ACHN (cell line): ENCODE results near the gene PPP1R1B.

Experiments
- DNase-seq: peaks from one replicate; pipeline ENCODE4 v3.0.0-alpha.2; 2015
- in situ Hi-C: cut with HindIII; loops from 2 replicates; pipeline ENCODE4 v1.10.0; 2017; ENCODE audit warnings: low sequenced_read_pairs, low pct_ligation_motif_present, low pct_unique_long_range_greater_than_20kb

PPP1R1B gene

GRCh38 chr17:39611401-39612112 is 15.2 kb upstream of the PPP1R1B start:
- no peak for DNase-seq
- in situ Hi-C loops = no loop called here

- DNase-seq = no peak
- in situ Hi-C loops = no loop called here
These were observed 14.4 kb upstream of the PPP1R1B start for GRCh38 chr17:39612291-39612894.

- in situ Hi-C loops = no loop called here
- no peak for DNase-seq
These were observed 13.8 kb upstream of the PPP1R1B start for GRCh38 chr17:39612935-39613464.

DNA sequence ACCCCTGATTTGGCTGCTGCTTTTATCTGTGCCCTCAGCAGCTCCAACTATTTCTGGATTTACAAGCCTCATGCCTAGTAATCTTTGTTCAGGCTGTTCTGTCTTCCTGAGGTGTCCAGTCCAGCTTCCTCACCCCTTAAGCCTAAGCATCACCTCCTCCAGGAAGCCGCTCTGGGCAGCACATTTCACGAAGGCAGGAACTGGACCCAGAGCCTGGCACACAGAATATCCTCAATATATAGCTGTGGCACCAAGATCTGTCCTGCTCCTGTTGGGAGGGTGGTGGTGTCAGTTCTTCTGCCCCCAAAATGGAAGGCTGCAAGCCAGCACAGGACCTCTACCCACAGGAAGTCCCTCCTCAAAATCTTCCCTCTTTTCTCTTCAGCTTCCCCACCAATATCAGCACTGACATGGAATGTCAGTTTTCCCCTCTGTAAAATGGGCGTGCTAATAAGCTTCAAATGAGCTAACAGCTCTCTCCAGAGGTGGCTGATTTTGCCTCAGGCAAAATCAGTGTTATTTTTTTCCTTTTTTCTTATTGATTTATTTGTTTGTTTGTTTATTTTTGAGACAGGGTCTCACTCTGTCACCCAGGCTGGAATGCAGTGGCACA is 12.1 kb upstream of the PPP1R1B start:
- DNase-seq = no peak
- in situ Hi-C loops = no loop called here

DNA sequence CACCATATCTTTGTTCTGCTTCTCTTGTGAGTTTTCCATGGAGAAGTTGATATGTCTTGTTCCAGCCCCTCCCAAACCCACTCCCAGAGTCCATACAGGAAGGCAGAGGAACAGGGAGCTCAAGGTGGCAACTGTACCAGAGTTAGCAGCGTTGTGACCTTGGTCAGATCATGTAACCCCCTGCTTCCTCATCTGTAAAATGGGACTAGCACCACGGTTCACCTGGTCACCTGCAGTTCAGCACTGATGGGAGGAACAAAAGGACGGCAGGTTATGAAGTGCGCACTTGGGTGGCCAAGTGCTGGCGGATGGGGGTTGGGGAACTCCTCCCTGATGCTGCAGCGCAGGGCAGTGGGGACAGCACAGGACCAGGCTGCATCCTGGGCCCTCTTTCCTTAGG is 11.3 kb upstream of the PPP1R1B start:
- in situ Hi-C loops = no loop called here
- DNase-seq = no peak

DNA sequence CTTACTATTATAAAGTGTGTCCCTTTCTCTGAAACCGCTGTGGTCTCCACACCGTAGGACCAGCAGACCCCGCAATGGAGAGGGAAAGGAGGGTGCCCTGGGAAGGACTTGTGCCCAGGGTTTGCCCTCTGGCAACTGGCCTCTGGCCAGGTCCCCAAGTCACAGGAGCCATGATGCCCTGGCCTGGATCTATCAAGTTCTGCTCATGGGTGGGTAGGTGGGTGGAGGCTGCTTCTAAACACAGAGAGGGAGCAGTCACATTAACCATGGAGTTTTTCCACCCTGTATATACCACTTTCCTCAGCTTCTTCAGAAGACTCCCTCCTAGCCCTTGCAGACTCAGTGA is 9.7 kb upstream of the PPP1R1B start:
- in situ Hi-C loops = no loop called here
- DNase-seq = no peak

GRCh38 chr17:39617446-39618245 is 9.1 kb upstream of the PPP1R1B start:
- in situ Hi-C loops = no loop called here
- DNase-seq = peak; percentile 78

- in situ Hi-C loops = no loop called here
- DNase-seq = peak; percentile 14
These were observed 8.4 kb upstream of the PPP1R1B start for GRCh38 chr17:39618246-39618913.

DNA sequence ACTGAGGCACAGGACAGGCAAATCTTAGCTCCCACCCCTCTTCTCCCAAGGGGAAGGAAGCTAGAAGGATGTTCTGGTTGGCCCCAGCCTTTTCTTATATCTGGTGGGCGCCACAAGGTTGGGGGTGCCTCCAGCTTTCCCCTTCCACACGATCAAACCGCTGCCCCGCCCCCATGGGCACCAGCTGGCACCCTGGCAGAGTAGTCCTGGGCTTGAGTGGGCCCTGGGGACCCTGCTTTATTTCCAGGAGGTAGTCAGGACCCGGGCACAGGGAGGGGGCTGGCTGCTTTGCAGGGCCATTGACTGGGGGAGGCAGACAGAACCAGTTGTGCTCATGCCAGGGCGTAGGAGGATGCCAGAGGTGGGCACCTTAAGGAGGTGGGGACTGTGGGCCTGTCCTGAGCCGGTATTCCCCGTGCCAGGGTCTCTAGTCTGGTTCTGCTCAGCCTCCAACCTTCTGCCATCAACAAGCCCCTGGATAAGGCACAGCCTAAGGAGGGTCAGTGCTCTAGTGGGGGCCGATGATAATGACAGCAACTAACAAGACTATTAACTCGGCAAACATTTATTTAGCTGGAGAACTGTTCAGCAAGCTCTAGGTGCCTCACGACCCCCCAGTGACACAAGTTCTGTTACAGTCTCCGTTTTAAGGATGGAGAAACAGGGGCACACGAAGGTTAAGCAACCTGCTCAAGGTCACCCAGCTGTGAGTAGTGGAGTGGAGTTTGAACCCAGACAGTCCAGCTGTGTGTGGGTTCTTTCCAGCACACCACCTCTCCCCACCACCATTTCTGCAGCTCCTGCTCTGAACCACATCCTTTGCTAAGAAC is 7.6 kb upstream of the PPP1R1B start:
- DNase-seq = no peak
- in situ Hi-C loops = no loop called here

- in situ Hi-C loops = no loop called here
- DNase-seq = no peak
These were observed 7.0 kb upstream of the PPP1R1B start for GRCh38 chr17:39619786-39620101.

DNA sequence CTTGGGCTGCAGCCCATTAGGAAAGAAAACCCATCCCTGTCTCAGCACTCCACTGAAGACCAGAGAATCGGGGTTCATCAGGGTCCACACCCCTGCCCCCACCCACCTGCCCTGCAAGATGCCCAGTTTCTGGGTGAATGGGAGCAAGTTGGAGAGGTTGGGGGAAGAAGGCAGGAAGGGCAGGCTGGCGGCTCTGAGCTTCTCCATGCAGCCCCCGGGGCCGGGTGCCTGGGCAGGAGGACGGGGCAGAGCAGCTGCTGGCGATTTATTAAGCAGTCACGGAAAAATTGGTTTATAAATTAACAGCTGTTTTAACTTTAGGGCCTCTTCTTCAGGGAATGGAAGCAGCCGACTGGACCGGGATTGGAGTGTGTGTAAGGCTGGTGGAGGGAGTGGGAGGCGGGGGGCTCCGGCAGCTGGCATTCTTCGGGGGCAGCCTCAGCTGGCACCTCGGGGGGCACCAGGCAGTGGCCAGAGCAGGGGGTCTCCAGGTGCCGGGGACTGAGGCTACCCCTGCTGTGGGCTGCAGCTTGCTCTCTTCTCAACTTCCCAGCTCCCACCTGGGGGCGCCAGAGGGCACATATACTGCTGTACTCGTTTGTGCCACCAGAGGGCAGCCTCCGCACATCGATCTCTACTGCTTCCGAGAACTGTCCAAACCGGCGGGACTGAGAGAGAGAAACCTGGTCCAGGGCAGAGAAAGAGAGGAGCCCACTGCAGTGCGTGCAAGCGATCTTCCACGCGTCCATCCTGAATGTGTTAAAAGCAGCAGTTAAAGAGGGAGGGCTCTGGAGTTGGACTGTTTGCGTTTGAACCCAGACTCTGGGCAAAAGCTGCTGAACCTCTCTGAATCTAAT is 5.0 kb upstream of the PPP1R1B start:
- DNase-seq = peak; percentile 92
- in situ Hi-C loops = no loop called here

DNA sequence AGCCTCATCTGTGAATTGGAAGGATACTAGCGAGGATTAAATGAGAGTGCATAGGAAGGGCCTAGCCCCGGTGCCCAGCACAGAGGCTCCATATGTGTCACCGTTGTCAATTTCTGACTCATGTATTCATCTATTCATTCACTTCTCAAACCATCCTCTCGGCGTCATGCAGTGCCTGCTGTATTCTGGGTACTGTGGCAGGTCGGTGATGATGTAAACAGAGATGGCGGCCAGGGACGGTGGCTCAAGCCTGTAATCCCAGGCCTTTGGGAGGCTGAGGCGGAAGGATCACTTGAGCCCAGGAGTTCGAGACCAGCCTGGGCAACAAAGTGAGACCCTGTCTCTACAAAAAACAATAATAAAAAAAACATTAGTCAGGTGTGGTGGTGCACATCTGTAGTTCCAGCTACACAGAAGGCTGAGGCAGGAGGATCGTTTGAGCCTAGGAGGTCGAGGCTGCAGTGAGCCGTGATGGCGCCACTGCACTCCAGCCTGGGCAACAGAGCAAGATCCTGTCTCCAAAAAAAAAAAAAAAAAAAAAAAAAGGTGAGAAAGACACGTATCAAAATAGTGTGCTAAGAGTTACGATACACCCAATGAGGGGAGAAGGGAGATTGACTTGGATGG is 4.3 kb upstream of the PPP1R1B start:
- in situ Hi-C loops = no loop called here
- DNase-seq = peak; percentile 87

- in situ Hi-C loops = no loop called here
- peak; percentile 81 for DNase-seq
These were observed 3.3 kb upstream of the PPP1R1B start for GRCh38 chr17:39623356-39623950.

- no peak for DNase-seq
- in situ Hi-C loops = no loop called here
These were observed 2.4 kb upstream of the PPP1R1B start for GRCh38 chr17:39624313-39624712.

GRCh38 chr17:39625198-39625785 is 1.5 kb upstream of the PPP1R1B start:
- DNase-seq = no peak
- in situ Hi-C loops = no loop called here

- no peak for DNase-seq
- in situ Hi-C loops = no loop called here
These were observed 427 bp downstream of the PPP1R1B start for GRCh38 chr17:39627047-39627711.
